ENCODE data around the gene GFRAL. TPM values are rescaled to one million over a fixed set of nuclear protein-coding genes. Genes with fewer than 3 reads are reported as not detected.
"Not testable (repeated sequence)": the region's sequence is repeated elsewhere in the genome, so short reads cannot be mapped to it uniquely, and the experiment has no call there.

The GFRAL gene
- total RNA-seq, 3 donors from 2014 or later (not counting 1 experiment from before 2014, with no cell fraction given), result not detected

DNA sequence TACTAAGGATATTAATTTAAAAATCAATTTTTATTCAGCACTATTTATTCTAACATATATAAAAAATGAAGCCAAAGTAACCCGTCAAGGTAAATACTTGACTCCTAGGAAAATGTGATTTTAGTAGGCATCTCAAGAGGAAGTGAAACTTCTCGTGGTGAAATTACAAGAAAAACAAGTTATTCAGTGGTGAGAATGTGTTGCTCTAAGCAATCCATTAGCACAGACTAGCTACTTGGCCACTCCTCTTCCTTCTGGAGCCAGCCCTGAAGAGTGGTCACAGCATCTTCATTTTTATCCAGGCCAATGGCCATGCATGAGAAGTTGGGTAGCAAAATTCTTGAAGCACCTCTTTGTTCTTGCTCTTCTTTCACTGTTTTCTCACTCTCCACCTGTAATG lies 40.4 kb upstream of the GFRAL start:
- TF ChIP-seq, protein P1, sequence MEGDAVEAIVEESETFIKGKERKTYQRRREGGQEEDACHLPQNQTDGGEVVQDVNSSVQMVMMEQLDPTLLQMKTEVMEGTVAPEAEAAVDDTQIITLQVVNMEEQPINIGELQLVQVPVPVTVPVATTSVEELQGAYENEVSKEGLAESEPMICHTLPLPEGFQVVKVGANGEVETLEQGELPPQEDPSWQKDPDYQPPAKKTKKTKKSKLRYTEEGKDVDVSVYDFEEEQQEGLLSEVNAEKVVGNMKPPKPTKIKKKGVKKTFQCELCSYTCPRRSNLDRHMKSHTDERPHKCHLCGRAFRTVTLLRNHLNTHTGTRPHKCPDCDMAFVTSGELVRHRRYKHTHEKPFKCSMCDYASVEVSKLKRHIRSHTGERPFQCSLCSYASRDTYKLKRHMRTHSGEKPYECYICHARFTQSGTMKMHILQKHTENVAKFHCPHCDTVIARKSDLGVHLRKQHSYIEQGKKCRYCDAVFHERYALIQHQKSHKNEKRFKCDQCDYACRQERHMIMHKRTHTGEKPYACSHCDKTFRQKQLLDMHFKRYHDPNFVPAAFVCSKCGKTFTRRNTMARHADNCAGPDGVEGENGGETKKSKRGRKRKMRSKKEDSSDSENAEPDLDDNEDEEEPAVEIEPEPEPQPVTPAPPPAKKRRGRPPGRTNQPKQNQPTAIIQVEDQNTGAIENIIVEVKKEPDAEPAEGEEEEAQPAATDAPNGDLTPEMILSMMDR (IDR thresholded peaks at IDR 0.05), result no peak
- WGBS (ENCODE audit: insufficient coverage), result 36% methylated on average over 1 of the region's 2 CpGs

DNA sequence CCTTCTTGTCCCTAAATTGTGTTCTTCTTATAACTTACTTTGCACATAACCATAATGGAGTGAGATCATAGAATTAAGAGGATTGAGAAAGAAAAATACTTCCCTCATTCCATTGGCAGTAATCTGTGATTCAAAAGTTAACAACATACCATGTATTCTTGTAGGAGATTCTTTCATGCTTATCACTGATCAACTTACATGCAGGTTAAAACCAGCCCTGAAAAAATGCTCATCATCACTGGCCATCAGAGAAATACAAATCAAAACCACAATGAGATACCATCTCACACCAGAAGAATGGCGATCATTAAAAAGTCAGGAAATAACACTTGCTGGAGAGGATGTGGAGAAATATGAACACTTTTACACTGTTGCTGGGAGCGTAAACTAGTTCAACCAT lies 36.5 kb upstream of the GFRAL start:
- Mint-ChIP-seq H3K4me3 (no peak overlapping the region), H3K36me3 (no peaks in the 10 kb centered on the region), H3K27me3 (ENCODE audit: low read depth in 2 of 2) (no peaks in the 10 kb centered on the region), H3K9me3 (peaks cover 2 to 3% of the 10 kb centered on the region in 2 donors), H3K4me1 (no peaks in the 10 kb centered on the region), H3K27ac (no peak overlapping the region)
- DNase-seq (no peak), ATAC-seq (no peak)
- no peaks in the 10 kb centered on the region for H3K27me3 ChIP-seq (ENCODE audit: control insufficient read depth, insufficient read depth, low read length)
- H3K9me3 ChIP-seq (ENCODE audit: control insufficient read depth, insufficient read depth, low read length), result no peaks in the 10 kb centered on the region
- TF ChIP-seq, protein P1 (IDR thresholded peaks at IDR 0.05), result no peak
- intact Hi-C loops (cut with micrococcal nuclease), result no loop called here
- no peaks in the 10 kb centered on the region for H3K36me3 ChIP-seq (ENCODE audit: control insufficient read depth, insufficient read depth, low read length)
- H3K4me3 ChIP-seq (ENCODE audit: low read length), result no peak overlapping the region
- H3K27ac ChIP-seq (ENCODE audit: low read length), result no peak overlapping the region
- 80% methylated on average over 1 of the region's 2 CpGs for WGBS (ENCODE audit: insufficient coverage)
- H3K4me1 ChIP-seq (ENCODE audit: control insufficient read depth, insufficient read depth, low read length), result no peaks in the 10 kb centered on the region

More for the DNA sequence above, 40.4 kb upstream of the GFRAL start:
- Histone ChIP-seq H3K27me3 (ENCODE audit: control insufficient read depth, insufficient read depth, low read length) (no peaks in the 10 kb centered on the region), H3K36me3 (ENCODE audit: control insufficient read depth, insufficient read depth, low read length) (no peaks in the 10 kb centered on the region), H3K27ac (ENCODE audit: low read length) (no peak overlapping the region), H3K4me3 (ENCODE audit: low read length) (no peak overlapping the region), H3K4me1 (ENCODE audit: control insufficient read depth, insufficient read depth, low read length) (no peaks in the 10 kb centered on the region), H3K9me3 (ENCODE audit: control insufficient read depth, insufficient read depth, low read length) (no peaks in the 10 kb centered on the region)
- Mint-ChIP-seq H3K4me1 (no peaks in the 10 kb centered on the region), H3K27me3 (ENCODE audit: low read depth in 2 of 2) (no peaks in the 10 kb centered on the region), H3K27ac (no peak overlapping the region), H3K9me3 (peaks cover 2 to 3% of the 10 kb centered on the region in 2 donors), H3K4me3 (no peak overlapping the region), H3K36me3 (no peaks in the 10 kb centered on the region)
- DNase-seq (no peak), ATAC-seq (no peak)
- intact Hi-C loops (cut with micrococcal nuclease), result no loop called here

DNA sequence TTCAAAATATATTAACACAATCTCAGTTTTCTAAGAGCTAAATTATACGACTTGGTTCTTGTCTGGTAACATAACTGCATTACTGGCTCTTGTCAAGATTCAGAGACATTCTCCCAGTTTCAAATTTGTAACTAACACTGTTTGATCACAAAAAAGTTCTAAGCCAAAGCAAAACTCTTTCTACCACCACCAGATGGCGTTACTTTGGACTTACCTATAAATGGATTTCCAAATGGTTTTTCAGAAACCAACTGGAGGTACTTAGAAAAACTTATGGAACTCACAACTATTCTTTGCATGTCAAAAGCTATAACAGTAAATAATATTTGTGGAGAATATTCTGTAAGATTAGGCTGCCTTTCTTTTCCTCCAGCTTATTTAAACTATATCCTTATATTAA lies 34.2 kb upstream of the GFRAL start:
- no peak overlapping the region for H3K4me3 ChIP-seq (ENCODE audit: low read length)
- no peak overlapping the region for H3K27ac ChIP-seq (ENCODE audit: low read length)
- no peaks in the 10 kb centered on the region for H3K36me3 Mint-ChIP-seq
- DNase-seq, result no peak
- ATAC-seq, result no peak
- 63% methylated on average over 2 of the region's 2 CpGs for WGBS (ENCODE audit: insufficient coverage)
- H3K9me3 Mint-ChIP-seq, result peaks cover 0 to 6% of the 10 kb centered on the region in 2 donors
- H3K27ac Mint-ChIP-seq, result no peak overlapping the region
- H3K27me3 ChIP-seq (ENCODE audit: control insufficient read depth, insufficient read depth, low read length), result no peaks in the 10 kb centered on the region
- intact Hi-C loops (cut with micrococcal nuclease), result no loop called here
- H3K4me3 Mint-ChIP-seq, result no peak overlapping the region
- no peaks in the 10 kb centered on the region for H3K27me3 Mint-ChIP-seq (ENCODE audit: low read depth in 2 of 2)
- H3K4me1 ChIP-seq (ENCODE audit: control insufficient read depth, insufficient read depth, low read length), result no peaks in the 10 kb centered on the region
- TF ChIP-seq, protein P1 (IDR thresholded peaks at IDR 0.05), result no peak
- no peaks in the 10 kb centered on the region for H3K36me3 ChIP-seq (ENCODE audit: control insufficient read depth, insufficient read depth, low read length)
- H3K4me1 Mint-ChIP-seq, result no peaks in the 10 kb centered on the region
- no peaks in the 10 kb centered on the region for H3K9me3 ChIP-seq (ENCODE audit: control insufficient read depth, insufficient read depth, low read length)

DNA sequence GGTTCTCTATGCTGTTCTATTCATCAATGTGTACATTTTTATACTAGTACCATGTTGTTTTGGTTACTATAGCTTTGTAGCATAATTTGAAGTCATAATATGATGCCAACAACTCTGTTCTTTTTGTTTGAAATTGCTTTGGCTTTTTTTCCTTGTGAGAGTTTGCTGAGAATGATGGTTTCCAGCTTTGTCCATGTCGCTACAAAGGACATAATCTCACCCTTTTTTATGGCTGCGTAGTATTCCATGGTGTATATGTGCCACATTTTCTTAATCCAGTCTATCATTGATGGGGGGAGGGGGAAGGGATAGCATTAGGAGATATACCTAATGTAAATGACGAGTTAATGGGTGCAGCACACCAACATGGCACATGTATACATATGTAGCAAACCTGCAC lies 30.1 kb upstream of the GFRAL start:
- H3K4me1 Mint-ChIP-seq; H3K9me3 Mint-ChIP-seq; intact Hi-C loops (cut with micrococcal nuclease); H3K9me3 ChIP-seq (ENCODE audit: control insufficient read depth, insufficient read depth, low read length); H3K4me3 ChIP-seq (ENCODE audit: low read length); H3K27ac ChIP-seq (ENCODE audit: low read length); H3K36me3 Mint-ChIP-seq; H3K27me3 Mint-ChIP-seq (ENCODE audit: low read depth in 2 of 2); H3K4me3 Mint-ChIP-seq; H3K27me3 ChIP-seq (ENCODE audit: control insufficient read depth, insufficient read depth, low read length); DNase-seq; H3K36me3 ChIP-seq (ENCODE audit: control insufficient read depth, insufficient read depth, low read length); H3K4me1 ChIP-seq (ENCODE audit: control insufficient read depth, insufficient read depth, low read length); H3K27ac Mint-ChIP-seq; ATAC-seq: not testable (repeated sequence)
- whole genome bisulfite sequencing (ENCODE audit: insufficient coverage), result 88% methylated on average over 1 of the region's 3 CpGs
